ENCODE data around the gene CPLX3.

Gene CPLX3

DNA sequence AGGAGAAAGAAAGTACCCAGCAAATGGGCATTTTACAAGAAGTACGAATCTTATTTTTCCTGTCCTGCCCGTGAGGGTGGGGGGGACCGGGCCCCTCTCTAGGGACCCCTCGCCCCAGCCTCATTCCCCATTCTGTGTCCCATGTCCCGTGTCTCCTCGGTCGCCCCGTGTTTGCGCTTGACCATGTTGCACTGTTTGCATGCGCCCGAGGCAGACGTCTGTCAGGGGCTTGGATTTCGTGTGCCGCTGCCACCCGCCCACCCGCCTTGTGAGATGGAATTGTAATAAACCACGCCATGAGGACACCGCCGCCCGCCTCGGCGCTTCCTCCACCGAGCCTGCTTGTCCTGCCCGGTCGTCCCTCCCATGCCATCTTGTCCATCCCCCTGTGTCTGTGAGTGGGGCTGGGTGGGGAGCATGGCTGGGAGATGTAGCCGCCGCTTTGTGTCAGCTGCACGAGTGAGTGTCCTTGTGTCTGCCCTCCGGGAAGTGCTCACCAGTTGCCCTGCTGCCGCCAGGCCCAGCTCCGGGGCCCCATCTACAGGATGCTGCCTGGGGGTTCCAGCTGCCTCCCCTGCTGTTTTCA lies 23.5 kb upstream of the CPLX3 start:
- TF ChIP-seq, protein P1, sequence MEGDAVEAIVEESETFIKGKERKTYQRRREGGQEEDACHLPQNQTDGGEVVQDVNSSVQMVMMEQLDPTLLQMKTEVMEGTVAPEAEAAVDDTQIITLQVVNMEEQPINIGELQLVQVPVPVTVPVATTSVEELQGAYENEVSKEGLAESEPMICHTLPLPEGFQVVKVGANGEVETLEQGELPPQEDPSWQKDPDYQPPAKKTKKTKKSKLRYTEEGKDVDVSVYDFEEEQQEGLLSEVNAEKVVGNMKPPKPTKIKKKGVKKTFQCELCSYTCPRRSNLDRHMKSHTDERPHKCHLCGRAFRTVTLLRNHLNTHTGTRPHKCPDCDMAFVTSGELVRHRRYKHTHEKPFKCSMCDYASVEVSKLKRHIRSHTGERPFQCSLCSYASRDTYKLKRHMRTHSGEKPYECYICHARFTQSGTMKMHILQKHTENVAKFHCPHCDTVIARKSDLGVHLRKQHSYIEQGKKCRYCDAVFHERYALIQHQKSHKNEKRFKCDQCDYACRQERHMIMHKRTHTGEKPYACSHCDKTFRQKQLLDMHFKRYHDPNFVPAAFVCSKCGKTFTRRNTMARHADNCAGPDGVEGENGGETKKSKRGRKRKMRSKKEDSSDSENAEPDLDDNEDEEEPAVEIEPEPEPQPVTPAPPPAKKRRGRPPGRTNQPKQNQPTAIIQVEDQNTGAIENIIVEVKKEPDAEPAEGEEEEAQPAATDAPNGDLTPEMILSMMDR (IDR thresholded peaks at IDR 0.05; ENCODE audit: low read depth, low read length, missing control alignments), result no peak
- in situ Hi-C loops (cut with HindIII; ENCODE audit: low sequenced_read_pairs), result no loop called here
- no peak for DNase-seq (ENCODE audit: low read depth)
- H3K4me3 ChIP-seq (ENCODE audit: low read depth, low read length), result no peak overlapping the region

DNA sequence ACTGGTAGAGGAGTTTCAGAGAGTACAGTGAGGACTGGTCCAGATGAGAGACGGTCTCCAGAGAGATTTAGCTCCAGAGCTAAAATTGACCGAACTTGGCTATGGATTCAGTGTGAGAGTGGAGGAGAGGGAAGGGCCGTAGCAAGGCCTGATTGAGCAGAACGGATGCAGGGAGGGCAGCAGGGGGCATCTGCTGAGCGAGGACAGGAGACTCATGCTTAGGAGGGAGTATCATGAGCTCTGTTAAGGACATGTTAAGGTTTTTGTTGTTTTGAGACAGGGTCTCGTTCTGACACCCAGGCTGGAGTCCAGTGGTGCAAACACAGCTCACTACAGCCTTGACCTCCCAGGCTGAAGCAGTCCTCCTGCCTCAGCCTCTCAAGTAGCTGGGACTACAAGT lies 21.5 kb upstream of the CPLX3 start:
- TF ChIP-seq, protein P1 (IDR thresholded peaks at IDR 0.05; ENCODE audit: low read depth, low read length, missing control alignments), result no peak
- in situ Hi-C loops (cut with HindIII; ENCODE audit: low sequenced_read_pairs), result no loop called here
- no peak for DNase-seq (ENCODE audit: low read depth)
- no peak overlapping the region for H3K4me3 ChIP-seq (ENCODE audit: low read depth, low read length)

DNA sequence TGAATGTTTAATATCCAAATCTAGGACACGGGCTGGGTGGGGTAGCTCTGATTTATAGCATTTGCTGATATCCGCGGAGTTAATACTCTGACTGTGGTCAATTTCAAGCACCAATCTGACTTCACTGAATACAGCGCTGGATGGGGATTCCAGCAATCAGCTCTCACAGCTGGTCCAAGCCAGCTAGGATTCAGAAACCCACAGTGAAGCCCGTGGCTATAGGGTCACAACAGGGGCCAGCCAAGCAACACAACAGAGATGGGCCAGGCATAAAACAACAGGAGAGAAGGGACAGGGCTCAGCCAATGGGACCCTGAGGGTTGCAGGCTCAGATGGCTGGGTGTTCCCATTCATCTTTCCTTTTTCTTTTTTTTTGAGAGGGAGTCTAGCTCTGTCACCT lies 19.1 kb upstream of the CPLX3 start:
- DNase-seq (ENCODE audit: low read depth), result no peak

DNA sequence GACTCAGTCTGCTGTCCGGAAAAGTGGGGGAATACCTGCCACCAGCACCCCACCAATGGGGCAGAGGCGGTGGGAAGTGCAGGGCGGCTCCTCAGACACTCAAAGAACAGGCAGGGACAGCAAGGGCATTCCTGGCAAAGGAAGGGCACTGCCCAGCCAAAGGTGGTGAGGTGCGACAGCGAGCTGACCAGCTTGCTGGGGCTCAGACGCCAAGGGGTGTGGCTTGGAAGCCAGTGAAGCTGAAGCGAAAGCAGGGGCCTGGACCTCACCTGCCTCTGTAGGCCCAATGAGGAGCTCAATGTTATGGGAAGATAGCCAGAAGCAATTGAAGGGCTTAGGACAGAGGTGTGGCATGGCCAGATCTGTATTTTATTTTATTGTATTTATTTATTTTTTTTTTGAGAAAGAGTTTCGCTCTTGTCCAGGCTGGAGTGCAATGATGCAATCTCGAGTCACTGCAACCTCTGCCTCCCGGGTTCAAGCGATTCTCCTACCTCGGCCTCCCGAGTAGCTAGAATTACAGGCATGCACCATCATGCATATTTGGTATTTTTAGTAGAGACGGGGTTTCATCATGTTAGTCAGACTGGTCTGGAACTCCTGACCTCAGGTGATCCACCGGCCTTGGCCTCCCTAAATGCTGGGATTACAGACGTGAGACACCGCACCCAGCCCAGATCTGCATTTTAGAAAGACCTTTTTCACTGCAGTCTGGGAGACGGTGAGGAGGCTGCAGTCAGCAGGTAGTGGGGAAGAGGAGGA lies 18.2 kb upstream of the CPLX3 start:
- TF ChIP-seq, protein P1 (IDR thresholded peaks at IDR 0.05; ENCODE audit: low read depth, low read length, missing control alignments), result no peak
- in situ Hi-C loops (cut with HindIII; ENCODE audit: low sequenced_read_pairs), result no loop called here
- no peak for DNase-seq (ENCODE audit: low read depth)
- H3K4me3 ChIP-seq (ENCODE audit: low read depth, low read length), result no peak overlapping the region

More for the DNA sequence above, 19.1 kb upstream of the CPLX3 start:
- no peak overlapping the region for H3K4me3 ChIP-seq (ENCODE audit: low read depth, low read length)
- TF ChIP-seq, protein P1 (IDR thresholded peaks at IDR 0.05; ENCODE audit: low read depth, low read length, missing control alignments), result no peak
- in situ Hi-C loops (cut with HindIII; ENCODE audit: low sequenced_read_pairs), result no loop called here

DNA sequence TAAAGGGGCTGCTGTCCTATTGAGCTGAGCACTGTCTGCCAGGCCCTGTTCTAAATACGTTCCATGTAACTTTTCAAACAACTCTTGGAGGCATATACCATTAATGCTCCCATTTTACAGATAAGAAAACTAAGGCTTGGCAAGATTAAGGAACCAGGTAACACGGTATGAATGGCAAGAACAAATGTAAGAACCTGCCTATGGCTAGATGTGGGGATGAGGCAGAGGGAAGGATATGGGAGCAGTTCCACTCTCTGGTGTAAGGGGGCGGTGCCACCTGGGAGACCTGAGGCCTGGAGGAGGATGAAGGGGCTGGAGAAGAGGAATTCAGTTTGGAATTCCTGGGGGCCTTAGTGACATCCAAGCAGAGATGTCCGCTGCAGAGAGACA lies 17.6 kb upstream of the CPLX3 start:
- TF ChIP-seq, protein P1 (IDR thresholded peaks at IDR 0.05; ENCODE audit: low read depth, low read length, missing control alignments), result peak; percentile 16
- no peak for DNase-seq (ENCODE audit: low read depth)
- in situ Hi-C loops (cut with HindIII; ENCODE audit: low sequenced_read_pairs), result no loop called here
- H3K4me3 ChIP-seq (ENCODE audit: low read depth, low read length), result no peak overlapping the region

DNA sequence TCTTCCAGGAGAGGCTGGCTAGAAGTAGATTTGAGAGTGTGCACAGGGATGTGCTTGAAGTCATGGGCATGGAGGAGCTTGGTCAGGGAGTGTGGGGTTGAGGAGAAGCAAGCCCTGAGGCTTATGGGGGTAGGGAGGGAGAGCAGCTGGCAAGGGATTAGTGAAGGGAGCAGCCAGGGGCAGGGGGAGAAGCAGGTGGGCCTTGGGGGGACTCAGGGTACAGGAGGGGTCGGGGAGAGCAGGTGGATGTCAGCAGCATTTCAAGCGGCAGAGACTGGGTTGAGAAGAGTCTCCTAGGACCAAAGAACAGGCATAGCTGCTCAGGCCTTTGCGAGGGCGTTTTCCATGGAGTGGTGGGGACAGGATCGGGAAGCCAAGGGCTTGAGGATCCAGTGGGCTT lies 17.2 kb upstream of the CPLX3 start:
- H3K4me3 ChIP-seq (ENCODE audit: low read depth, low read length), result no peak overlapping the region
- in situ Hi-C loops (cut with HindIII; ENCODE audit: low sequenced_read_pairs), result no loop called here
- DNase-seq (ENCODE audit: low read depth), result no peak
- TF ChIP-seq, protein P1 (IDR thresholded peaks at IDR 0.05; ENCODE audit: low read depth, low read length, missing control alignments), result no peak
